GM18502 (cell line): ENCODE data around the gene CDH15.

Experiments
- ATAC-seq: cut with Tn5 transposase; IDR thresholded peaks from one replicate; pipeline ENCODE4 v1.9.1; 2021; ENCODE audit warnings: mild to moderate bottlenecking; ENCODE audit not compliant: unreplicated experiment, poor library complexity

Gene CDH15

DNA sequence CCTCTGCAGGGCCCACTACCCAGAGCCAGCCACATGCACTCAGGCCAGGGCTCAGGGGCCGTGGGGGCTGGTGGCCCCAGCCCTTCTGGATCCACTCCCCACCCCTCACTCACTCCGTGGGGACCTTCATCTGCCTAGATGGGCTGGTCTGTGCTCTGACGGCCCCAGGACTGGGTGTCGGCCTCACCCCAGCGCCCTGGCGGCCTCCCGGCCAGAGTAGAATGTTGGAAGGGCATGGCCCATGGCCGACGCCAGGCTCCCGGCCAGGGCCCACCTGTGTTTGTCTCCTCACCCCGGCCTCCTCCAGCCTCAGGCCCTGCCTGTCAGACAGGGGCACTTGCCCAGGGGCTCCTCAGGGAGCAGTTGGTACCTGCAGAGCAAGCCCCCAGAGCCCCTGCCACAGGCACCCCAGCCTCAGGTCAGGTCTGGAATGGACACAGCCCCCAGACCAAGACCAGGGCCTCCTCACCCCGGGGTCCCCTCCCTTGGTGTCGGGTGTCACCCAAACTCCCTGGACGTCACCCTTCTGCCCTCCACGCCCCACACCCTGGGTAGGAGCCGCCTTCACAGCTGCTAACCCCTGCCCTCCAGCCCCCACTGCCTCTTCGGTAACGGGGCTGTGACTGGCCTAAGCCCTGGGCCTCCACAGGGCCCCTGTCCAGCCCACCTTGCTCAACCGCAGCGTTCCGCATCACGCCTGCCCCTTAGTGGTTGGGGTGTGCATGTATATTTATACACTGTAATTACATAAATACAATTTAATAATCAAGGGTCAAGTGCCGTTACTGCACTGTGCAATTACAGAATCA lies 3.0 kb upstream of the CDH15 start:
- no peak for ATAC-seq

DNA sequence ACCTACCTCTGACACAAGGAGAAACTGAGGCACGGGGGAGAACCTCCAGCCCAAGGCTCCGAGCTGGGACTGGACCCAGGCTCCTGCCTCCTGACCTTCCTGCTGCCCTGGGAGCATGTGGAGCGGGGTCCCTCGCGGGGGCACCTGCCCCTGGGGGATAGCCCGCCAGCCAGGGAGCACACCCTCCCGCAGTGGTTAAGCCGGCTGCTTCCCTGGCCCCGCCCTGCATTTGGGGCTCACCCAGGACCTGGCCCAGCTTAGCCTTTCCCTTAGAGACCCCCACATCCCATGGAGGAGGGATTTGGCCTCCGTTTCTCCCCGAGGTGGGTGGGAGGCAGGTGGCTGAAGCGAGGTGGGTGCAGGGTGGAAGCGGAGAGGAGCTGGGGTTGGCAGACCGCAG lies 1.8 kb upstream of the CDH15 start:
- ATAC-seq, result no peak

DNA sequence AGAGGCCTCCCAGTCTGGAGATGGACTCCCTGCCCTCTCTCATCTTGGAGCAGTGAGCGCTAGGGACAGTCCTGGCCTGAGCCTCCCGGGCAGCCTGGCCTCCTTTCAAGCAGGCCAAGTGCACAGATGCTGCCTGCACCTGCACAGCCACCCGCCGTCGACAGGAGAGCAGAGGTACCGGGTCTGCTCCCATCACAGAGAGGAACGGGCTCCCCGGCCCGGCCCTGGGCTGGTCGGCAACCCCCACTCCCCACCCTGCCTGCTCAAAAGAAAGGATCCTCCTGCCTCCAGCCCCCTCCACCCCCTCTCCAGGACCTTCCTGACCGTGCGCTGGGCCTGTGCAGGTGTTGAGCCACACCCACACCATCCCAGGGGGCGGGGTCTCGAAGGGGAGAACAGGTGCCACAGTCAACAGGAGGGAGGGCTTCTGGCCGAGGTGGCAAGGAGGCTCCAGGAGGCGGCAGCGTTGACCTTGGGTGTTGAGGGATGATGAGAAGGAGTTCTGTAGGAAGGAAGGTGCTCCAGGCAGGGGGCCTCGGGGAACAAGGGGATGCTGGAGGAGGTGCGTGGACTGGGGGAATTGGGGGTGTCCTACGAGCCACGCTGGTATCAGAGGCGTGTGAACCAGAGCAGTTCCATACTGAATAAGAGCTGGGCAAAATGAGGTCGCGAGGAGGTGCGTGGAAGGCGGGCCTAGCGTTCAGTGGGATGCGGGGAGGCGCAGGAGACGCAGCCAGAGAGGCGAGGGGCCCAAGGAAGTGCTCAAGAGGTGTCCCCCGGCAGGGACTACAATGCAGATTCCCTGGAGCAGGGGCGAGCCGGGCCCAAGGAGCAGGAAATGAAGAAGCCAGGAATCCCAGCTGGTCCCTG lies 967 bp upstream of the CDH15 start:
- no peak for ATAC-seq

DNA sequence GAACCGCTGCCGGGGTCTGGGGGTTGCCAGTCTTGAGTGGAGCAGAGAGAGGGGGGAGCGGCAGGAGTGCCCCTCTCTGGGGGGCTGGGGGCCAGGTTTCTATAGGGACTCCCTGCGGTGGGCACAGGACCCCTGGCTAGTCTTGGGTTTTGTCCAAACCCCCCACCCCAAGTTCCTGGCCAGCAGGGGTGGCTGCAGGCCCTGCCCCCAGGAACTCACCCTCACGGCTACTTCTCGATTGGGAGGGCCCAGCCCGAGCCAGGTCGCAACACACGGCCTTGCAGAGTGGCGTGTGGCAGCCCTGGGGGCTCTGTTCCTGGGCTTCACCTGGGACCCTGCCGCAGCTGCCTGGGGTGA lies 601 bp downstream of the CDH15 start:
- ATAC-seq, result no peak

DNA sequence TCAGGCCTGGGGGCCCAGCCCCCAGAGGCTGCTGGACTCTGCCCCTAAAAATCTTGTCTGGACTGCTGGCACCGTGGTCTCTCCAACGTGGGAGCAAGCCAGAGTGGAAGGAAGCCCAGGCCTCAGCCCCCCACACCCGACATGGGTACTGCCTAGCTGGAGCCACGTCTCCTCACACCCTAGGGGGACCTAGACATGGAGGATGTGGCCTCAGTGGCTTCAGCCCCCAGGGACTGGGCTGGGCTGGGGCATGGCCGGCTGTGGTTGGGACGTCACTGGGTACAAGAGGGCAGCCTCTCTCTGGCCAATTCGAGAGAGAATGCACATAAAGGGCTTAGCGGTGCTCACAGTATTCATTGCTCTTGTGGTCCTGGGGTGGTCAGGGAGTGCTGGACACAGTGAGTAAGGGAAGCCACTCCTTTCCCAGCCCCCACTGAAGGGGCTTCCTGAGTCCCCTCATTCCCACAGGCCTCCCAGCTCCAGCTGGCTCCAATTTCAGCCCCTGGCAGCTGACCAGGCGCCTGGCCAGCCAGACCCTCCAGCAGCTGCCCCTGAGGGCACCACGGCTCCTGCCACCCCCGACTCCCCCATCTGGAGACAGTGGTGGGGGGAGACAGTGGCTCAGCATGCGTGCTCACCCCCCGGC lies 1.1 kb downstream of the CDH15 start:
- ATAC-seq, result no peak

DNA sequence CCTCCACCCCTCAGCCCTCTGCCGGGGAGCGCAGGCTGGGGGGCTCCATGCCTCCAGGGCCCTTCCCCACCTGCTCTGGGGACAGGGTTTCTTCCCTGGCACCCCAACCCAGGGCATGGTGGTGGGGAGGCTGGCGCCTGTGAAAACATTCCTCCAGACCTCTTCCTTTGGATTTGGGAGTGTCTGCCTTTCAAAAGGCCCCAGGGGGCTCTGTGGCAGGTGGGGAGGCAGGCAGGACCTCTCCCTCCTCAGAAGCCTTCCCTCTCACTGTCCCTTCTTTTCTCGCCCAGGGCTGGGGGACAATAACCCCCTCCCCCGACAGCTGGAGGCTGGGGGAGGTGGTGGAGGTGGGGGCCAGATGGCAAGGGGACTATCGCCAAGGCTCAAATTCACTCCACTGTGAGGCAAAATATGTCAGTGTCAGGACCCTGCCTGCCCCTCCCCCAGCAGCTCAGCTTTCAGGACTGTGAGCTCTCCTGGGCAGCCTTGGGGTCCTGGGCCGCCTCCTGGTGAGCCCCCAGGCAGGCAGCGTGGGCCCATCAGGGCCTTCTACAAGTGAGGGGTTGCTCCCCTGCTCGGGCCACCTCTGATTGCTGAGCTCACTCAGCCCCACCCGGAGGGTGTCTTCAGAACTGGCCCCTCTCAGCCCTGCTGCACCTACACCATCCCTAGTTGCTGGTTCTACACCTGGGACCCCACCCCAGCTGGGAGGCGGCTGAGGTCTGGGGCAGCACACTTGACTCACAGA lies 1.8 kb downstream of the CDH15 start:
- no peak for ATAC-seq

DNA sequence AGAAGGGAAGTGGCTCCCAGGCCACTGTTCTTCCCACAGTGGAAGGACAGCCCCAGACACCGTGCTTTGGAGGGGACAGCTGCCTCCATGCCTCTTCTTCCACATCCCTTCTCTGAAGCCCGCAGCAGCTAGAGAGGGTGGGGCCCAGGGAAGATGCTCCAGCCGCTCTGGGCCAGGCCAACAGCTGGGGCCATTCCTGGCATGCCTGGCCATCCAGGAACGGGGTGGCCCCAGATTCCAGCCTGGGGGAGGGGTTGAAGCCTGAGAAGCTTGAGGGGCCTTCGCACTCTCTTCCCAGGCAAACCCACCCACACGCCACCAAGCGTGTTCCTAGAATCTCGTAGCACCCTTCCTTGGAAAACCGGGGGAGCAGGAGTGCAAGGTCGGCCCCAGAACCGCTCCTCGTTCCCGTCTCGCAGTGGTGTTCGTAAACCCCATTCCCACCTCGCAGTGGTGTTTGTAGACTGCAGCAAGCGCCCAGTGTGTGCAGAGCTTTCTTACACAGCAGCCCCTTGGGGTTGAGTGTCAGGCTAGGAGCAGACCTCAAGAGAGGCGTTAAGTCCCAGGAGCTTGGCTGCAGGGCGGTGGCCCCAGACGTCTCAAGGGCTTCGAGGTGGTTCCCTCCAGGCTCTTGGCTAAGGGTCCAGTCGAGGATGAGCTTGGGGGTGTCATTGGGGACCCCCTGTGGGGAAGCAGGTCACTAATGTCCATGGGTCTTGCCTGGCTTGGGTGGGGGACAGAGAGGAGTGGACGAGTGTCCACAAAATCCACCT lies 2.7 kb downstream of the CDH15 start:
- ATAC-seq, result no peak

DNA sequence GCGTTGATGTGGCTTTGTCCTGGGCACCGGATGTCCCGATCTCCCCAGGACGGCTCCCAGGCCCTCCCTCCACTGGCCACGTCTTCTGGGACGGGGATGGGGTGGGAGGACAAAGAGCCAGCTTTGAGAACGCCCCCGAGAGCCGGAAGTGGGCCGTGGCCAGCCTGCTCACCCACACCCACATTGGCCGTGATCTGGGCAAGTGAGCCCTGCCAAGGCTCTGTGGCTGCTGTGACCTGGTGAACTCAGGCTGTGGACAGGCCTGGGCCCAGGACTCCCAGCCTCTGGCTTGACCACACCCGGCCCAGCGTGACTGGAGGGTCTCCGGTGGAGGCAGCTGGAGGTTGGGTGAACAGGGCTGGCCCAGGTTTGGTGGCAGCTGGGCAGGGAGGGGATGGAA lies 3.3 kb downstream of the CDH15 start:
- no peak for ATAC-seq

DNA sequence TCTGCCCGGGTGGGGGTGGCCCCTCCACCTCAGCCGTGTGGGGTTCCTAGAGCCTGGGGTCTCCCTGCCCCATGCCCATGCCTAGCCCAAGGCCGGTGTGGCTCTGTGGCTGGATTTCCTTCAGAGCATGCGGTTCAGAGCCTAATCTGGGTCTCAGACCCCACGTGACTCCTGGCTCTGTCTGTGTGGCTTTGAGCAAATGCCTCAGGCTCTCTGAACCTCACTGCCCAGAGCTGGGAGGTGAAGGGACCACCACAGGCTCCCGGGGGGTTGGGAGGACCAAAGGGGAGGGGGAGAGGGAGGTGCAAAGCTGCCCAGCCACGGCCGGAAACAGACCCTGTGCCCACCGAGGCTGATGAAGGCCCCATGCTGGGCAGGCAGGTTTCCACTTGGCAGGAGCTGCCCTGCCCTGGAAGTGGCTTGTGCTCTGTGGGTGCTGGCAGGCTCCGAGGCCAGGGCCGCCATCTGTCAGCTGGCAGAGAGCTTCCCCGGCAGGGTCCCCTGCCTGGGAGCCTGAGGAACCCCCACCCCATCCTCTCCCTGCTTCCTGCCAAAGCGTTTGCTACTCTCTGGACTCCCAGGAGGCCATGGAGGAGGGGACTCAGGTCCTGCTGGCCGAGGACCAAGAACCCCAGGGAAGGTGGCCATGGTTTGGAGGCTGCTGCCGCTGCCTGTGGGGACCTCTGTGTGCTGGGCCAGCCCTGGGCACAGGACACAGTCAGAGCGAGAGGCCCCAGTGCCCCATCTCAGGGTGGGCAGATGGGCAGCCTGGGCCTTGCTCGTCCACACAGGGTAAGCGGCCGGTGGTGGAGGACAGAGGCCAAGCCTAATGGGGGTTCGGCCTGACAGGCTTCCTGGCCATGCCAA lies 4.0 kb downstream of the CDH15 start:
- ATAC-seq, result no peak

DNA sequence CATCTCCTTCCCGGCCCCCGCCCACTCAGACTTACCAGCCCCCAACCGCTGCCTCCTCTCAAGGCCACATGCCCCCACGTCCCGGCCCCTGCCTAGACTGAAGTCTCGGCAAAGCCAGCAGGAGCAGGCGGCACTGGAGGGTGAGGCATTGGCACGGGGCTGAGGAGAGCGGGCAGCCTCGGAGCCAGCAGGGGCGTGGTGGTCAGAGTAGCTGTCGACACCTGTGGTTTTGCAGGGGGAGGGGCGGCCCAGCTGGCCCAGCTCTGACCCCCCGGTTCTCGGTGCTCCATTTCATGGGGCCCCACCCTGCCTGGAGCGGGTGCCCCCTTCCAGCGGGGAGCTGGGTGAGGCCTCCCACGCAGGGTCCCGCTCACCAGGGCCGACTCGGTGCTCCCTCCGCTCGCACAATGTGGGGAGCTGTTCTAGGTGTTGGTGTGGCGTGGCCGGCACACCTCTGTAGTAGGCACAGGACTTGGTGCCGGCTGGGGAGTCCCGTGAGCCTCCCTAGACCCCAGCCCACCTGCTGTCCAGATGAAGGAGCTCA lies 4.7 kb downstream of the CDH15 start:
- ATAC-seq, result no peak

DNA sequence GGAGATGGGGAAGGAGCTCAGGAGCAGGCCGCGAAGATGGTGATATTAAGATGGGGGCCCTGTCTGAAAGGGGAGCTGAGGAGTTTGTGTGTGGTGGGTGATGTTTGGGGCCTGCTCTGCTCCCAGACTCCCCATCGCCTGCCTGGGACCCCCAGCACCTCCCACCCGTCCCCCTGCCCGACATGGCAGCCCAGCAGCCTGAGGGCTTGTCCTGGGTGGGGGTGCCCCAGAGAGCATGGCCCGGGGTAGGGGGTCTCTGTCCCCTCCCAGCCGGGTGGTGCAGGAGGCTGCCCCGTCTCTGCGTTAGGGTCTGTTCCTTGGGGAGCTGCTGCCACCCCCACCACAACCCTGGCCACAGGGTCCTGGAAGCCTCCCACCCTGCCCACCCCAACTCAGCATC lies 5.2 kb downstream of the CDH15 start:
- ATAC-seq, result no peak

DNA sequence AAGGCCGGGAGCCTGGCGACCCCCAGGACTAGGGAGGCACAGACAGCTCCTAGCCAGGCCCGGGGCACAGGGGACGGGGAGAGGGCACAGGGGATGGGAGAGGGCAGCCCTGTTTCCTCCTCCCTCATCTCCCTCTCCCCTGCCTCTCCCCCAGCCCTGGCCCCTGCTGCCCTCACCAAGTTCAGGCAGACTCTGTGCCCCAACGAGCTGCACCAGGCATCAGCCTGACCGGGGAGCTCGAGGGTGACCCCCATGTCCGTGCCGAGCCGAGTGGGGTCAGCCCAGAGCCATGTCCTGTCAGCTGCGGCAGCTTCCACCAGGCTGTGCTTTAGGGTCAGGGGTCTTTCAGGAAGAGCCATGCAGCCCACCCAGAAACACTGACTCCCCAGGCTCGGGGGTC lies 6.0 kb downstream of the CDH15 start:
- no peak for ATAC-seq

DNA sequence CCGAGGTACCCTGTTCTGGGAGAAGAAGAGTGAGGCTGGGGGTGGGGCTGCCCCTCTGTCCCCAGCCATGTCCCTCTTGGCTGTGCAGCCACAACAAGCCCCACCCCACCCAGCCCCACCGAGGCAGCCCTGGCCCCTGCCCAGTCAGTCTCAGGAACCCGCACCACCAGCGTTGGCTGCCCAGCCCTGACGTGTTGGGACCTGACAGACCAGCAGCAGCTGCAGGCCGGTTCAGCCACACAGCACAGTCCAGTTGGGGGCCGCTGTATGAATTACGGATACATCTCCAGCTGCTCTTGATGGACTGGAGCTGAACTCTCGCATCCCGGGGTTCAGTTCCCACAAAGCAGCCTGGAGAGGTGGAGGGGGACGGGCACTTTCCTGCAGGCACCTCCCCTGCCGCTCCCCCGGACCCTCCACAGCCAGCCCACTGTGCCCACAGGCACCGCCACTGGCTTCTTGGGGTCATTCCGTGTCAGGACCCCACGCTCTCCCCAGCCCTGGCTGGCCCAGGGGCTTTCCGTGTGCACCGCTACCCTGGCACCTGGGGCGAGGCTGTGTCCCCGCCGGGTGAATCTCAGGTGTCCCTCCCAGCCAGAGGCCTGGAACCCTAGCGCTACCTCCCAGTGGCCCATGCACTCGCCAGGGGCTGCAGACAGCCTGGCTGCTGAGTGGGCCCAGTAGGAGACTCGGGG lies 7.1 kb downstream of the CDH15 start:
- no peak for ATAC-seq

DNA sequence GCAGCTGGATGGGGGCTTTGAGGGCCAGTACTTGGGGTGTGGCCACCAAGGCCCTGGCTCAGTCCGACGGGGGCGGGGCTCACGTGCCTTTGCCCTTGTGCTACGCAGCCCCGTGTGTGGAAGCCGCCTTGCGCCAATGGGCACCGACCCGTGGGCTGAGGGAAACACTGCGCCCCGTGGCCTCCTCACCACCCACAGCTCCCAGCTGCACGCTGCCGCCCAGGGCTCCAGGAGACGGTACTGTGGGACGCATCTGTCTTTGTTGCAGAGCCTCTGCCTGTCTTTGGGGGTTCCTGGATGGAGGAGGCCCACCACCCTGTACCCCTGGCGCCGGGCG lies 7.6 kb downstream of the CDH15 start:
- ATAC-seq, result no peak

DNA sequence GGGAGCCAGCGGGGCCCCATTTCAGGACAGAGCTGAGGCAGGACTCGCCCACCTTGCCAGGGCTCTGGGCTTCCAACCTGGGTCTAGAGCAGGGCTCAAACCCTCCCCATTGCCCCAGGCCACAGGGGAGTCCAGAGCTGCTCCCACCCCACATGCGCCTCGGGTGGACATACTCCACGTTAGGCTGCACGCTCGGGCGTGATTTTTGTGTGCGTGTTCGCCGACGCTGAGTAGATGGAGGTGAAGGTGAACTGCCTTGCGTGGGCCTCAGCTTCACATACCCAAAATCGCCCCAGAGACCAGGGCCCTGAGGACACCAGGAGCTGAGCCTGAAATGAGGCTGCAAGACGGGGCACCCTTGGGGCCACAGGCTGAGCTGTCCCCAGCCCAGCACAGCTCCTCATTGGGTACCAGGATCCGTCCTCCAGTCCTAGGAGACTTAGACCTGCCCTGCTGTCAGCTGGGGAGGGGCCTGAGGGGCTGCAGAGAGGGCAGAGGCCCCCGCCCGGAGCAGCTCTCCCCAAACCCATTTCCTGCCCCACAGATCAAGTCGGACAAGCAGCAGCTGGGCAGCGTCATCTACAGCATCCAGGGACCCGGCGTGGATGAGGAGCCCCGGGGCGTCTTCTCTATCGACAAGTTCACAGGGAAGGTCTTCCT lies 8.2 kb downstream of the CDH15 start:
- no peak for ATAC-seq

DNA sequence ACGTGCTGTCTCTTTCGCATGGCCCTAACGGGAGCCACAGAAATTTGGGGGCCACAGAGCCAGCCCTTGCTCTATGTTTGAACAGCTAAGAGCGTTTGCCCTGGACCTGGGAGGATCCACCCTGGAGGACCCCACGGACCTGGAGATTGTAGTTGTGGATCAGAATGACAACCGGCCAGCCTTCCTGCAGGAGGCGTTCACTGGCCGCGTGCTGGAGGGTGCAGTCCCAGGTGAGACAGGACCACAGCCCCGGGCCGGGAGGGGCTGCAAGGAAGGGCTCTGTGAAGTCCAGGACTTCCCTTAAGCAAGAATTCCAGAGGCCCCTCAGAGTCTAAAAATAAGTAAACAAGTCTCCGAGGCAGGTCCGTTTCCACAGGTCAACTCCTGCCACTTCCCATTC lies 11.9 kb downstream of the CDH15 start:
- no peak for ATAC-seq

DNA sequence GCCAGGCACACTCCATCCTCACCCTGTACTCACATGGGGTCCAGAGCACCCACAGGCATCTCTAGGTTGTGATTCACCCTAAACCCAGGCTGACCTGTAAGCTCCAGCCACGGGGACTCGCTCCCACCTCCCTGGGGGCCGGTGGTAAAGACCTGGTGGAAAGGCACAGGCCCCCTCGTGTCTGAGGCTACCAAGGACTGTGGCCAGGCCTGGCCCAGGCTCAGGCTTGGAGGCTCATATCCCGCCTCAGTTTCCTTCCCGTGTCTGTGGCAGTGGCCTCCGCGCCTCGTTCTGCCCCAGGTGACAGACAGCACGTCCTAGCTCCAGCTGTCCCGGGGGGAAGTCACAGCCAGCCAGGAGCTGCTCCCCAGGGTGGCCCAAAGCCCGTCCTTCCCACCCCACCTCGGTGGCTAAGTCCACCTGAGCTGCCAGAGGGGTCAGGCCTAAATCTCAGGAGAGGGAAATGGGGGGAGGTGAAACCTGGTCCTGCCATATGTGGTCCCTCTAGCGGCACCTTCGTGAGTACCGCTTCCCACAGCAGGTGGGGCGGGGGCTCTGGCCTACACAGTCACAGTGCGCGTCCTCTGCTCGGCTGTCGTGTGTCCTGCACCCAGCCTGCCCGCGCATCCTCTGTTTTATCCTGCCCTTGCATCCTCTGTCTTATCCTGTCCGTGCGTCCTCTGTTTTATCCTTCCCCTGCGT lies 12.6 kb downstream of the CDH15 start:
- ATAC-seq, result no peak
